Ishikawa (cell line): Measurements from ENCODE around the gene GLIPR1L2.

Experiments
- CEBPB ChIP-seq: IDR thresholded peaks from 2 replicates; pipeline ENCODE4 v1.6.1; 2012
- CREB1 ChIP-seq: IDR thresholded peaks from 2 replicates; pipeline ENCODE4 v1.6.1; 2012; ENCODE audit warnings: low read depth
- EGR1 ChIP-seq: IDR thresholded peaks from 2 replicates; pipeline ENCODE4 v1.6.1; 2012
- EP300 ChIP-seq: IDR thresholded peaks from 2 replicates; pipeline ENCODE4 v1.6.1; 2012; ENCODE audit warnings: borderline replicate concordance
- FOXM1 ChIP-seq: IDR thresholded peaks from 2 replicates; pipeline ENCODE4 v1.6.1; 2012; ENCODE audit warnings: low read depth, borderline replicate concordance
- NFIC ChIP-seq: IDR thresholded peaks from 2 replicates; pipeline ENCODE4 v1.6.1; 2012
- RAD21 ChIP-seq: IDR thresholded peaks from 2 replicates; pipeline ENCODE4 v1.6.1; 2012; ENCODE audit warnings: low read depth
- TAF1 ChIP-seq: IDR thresholded peaks from 2 replicates; pipeline ENCODE4 v1.6.1; 2012; ENCODE audit warnings: low read depth, mild to moderate bottlenecking
- TCF12 ChIP-seq: IDR thresholded peaks from 2 replicates; pipeline ENCODE4 v1.6.1; 2012; ENCODE audit warnings: low read depth
- TEAD4 ChIP-seq: IDR thresholded peaks from 2 replicates; pipeline ENCODE4 v1.6.1; 2012
- YY1 ChIP-seq: IDR thresholded peaks from 2 replicates; pipeline ENCODE4 v1.6.1; 2012; ENCODE audit warnings: low read depth
- ZBTB7A ChIP-seq: IDR thresholded peaks from 2 replicates; pipeline ENCODE4 v1.6.1; 2012; ENCODE audit warnings: low read depth
- TF ChIP-seq, protein P1 (sequence below): IDR thresholded peaks from 2 replicates; pipeline ENCODE4 v1.6.1; 2012
- TF ChIP-seq, protein P2 (sequence below): IDR thresholded peaks from 2 replicates; pipeline ENCODE4 v1.6.1; 2012; ENCODE audit warnings: low read depth, mild to moderate bottlenecking
- TF ChIP-seq, protein P3 (sequence below): IDR thresholded peaks from 2 replicates; pipeline ENCODE4 v1.6.1; 2012

Gene GLIPR1L2

GRCh38 chr12:75364919-75365318 lies 26.0 kb upstream of the GLIPR1L2 start:
- TF ChIP-seq, protein P1, sequence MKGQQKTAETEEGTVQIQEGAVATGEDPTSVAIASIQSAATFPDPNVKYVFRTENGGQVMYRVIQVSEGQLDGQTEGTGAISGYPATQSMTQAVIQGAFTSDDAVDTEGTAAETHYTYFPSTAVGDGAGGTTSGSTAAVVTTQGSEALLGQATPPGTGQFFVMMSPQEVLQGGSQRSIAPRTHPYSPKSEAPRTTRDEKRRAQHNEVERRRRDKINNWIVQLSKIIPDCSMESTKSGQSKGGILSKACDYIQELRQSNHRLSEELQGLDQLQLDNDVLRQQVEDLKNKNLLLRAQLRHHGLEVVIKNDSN: no peak
- TF ChIP-seq RAD21 (no peak), ZBTB7A (no peak), FOXM1 (no peak), YY1 (no peak), CEBPB (no peak), TEAD4 (no peak), TAF1 (no peak), CREB1 (no peak), NFIC (no peak)
- TF ChIP-seq, protein P2, sequence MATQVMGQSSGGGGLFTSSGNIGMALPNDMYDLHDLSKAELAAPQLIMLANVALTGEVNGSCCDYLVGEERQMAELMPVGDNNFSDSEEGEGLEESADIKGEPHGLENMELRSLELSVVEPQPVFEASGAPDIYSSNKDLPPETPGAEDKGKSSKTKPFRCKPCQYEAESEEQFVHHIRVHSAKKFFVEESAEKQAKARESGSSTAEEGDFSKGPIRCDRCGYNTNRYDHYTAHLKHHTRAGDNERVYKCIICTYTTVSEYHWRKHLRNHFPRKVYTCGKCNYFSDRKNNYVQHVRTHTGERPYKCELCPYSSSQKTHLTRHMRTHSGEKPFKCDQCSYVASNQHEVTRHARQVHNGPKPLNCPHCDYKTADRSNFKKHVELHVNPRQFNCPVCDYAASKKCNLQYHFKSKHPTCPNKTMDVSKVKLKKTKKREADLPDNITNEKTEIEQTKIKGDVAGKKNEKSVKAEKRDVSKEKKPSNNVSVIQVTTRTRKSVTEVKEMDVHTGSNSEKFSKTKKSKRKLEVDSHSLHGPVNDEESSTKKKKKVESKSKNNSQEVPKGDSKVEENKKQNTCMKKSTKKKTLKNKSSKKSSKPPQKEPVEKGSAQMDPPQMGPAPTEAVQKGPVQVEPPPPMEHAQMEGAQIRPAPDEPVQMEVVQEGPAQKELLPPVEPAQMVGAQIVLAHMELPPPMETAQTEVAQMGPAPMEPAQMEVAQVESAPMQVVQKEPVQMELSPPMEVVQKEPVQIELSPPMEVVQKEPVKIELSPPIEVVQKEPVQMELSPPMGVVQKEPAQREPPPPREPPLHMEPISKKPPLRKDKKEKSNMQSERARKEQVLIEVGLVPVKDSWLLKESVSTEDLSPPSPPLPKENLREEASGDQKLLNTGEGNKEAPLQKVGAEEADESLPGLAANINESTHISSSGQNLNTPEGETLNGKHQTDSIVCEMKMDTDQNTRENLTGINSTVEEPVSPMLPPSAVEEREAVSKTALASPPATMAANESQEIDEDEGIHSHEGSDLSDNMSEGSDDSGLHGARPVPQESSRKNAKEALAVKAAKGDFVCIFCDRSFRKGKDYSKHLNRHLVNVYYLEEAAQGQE: no peak
- TF ChIP-seq, protein P3, sequence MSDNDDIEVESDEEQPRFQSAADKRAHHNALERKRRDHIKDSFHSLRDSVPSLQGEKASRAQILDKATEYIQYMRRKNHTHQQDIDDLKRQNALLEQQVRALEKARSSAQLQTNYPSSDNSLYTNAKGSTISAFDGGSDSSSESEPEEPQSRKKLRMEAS: no peak

- TF ChIP-seq RAD21 (no peak), CREB1 (no peak), ZBTB7A (no peak), EGR1 (no peak)
- TF ChIP-seq, protein P3: no peak
Measured at GRCh38 chr12:75366629-75367028, 24.3 kb upstream of the GLIPR1L2 start.

- TF ChIP-seq, protein P3: no peak
- TF ChIP-seq CEBPB: no peak
- TF ChIP-seq NFIC: no peak
- no peak for TF ChIP-seq CREB1
- no peak for TF ChIP-seq ZBTB7A
Measured at GRCh38 chr12:75374971-75375370, 15.9 kb upstream of the GLIPR1L2 start.

DNA sequence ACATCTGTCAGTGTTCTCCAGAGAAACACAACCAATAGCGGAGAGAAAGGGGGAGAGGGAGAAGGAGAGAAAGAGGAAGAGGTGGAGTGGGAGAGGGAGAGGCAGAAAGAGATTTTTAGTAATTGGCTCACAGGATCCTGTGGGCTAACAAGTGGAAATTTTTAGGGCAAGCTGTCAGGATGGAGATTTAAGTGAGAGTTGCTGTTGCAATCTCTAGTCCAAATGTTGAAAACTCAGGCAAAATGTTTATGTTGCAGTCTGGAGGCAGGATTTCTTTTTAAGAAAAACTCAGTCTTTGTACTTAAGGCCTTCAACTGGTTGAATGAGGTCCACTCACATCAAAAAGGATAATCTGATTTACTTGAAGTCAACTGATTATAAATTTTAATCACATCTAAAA lies 12.5 kb upstream of the GLIPR1L2 start:
- TF ChIP-seq NFIC (no peak), YY1 (no peak), ZBTB7A (no peak), TCF12 (no peak), EP300 (no peak), CREB1 (no peak), RAD21 (no peak), TEAD4 (no peak), EGR1 (no peak), TAF1 (no peak), CEBPB (no peak), FOXM1 (no peak)
- TF ChIP-seq, protein P1: no peak
- TF ChIP-seq, protein P2: no peak
- TF ChIP-seq, protein P3: no peak

DNA sequence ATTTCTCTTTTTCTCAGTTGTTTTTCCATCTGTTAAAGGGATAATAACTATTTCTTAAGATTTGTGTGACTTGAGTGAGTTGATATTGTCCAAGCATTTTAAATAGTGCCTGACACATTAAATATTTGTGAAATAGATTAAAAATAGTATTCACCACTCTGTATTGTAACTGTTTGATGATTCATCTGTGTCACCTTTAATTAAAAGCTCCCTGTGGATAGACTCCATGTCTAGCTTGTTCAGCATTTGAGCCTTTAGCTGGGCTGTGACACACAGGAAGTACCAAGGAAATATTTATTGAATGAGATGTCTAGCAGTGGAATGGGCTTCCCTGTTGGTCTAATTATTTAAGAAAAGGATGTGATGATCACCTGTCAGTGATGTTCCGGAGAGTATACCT lies 1.8 kb upstream of the GLIPR1L2 start:
- no peak for TF ChIP-seq FOXM1

GRCh38 chr12:75389706-75390105 lies 1.2 kb upstream of the GLIPR1L2 start:
- TF ChIP-seq RAD21: no peak
- TF ChIP-seq, protein P3: no peak
- TF ChIP-seq NFIC: no peak
- no peak for TF ChIP-seq EP300
- no peak for TF ChIP-seq CREB1
- no peak for TF ChIP-seq FOXM1
- TF ChIP-seq TEAD4: no peak
- TF ChIP-seq, protein P1: no peak
- TF ChIP-seq YY1: no peak
- TF ChIP-seq ZBTB7A: no peak
- no peak for TF ChIP-seq EGR1
- TF ChIP-seq TAF1: no peak
- TF ChIP-seq, protein P2: no peak
